Measurements from ENCODE around the gene MSANTD7. TPM values are rescaled to one million over a fixed set of nuclear protein-coding genes. Genes with fewer than 3 reads are reported as not detected.

MSANTD7 gene
- total RNA-seq, 1 experiment from 2014 or later, result 25.2 TPM

- no peak overlapping the region for H3K27ac ChIP-seq
- H3K36me3 ChIP-seq, result no peaks in the 10 kb centered on the region
- DNase-seq, result peak; percentile 17 to 49
- H3K4me3 ChIP-seq, result no peak overlapping the region
- no peaks in the 10 kb centered on the region for H3K9me3 ChIP-seq (replicated peaks)
- no peaks in the 10 kb centered on the region for H3K27me3 ChIP-seq
- no peaks in the 10 kb centered on the region for H3K4me1 ChIP-seq
These were observed 15.0 kb upstream of the MSANTD7 start for GRCh38 chr10:14822879-14823755.

DNA sequence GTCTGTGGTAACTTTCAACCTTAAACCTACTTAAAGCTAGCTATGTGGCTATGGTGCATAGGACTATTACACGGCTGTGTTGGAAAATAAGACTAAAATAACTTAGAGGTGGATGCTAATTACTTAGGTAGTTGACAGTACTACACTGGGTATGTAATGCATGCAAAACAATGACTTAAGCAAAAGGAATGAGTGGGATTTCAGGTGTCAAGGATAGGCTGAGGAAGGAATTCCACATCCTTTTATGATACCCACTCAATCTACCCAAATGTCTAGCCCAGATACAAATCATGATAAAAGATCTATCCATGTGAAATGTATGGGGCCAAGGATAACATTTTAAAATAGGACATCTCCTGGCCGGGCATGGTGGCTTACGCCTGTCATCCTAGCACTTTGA lies 14.1 kb upstream of the MSANTD7 start:
- no peak overlapping the region for H3K4me3 ChIP-seq
- no peak for DNase-seq
- H3K36me3 ChIP-seq, result no peaks in the 10 kb centered on the region
- H3K27me3 ChIP-seq, result no peaks in the 10 kb centered on the region
- no peak overlapping the region for H3K27ac ChIP-seq
- no peaks in the 10 kb centered on the region for H3K4me1 ChIP-seq
- no peaks in the 10 kb centered on the region for H3K9me3 ChIP-seq (replicated peaks)

GRCh38 chr10:14826076-14826829 lies 11.9 kb upstream of the MSANTD7 start:
- no peak overlapping the region for H3K27ac ChIP-seq
- H3K36me3 ChIP-seq, result no peaks in the 10 kb centered on the region
- no peaks in the 10 kb centered on the region for H3K4me1 ChIP-seq
- H3K9me3 ChIP-seq (replicated peaks), result no peaks in the 10 kb centered on the region
- H3K4me3 ChIP-seq, result no peak overlapping the region
- DNase-seq, result no peak
- H3K27me3 ChIP-seq, result no peaks in the 10 kb centered on the region

- Histone ChIP-seq H3K4me3 (no peak overlapping the region), H3K4me1 (no peaks in the 10 kb centered on the region), H3K36me3 (no peaks in the 10 kb centered on the region), H3K27ac (no peak overlapping the region), H3K27me3 (no peaks in the 10 kb centered on the region), H3K9me3 (replicated peaks) (no peaks in the 10 kb centered on the region)
- no peak for DNase-seq
These were observed 5.0 kb upstream of the MSANTD7 start for GRCh38 chr10:14833106-14833505.

GRCh38 chr10:14836208-14836607 lies 1.9 kb upstream of the MSANTD7 start:
- Histone ChIP-seq H3K27me3 (no peaks in the 10 kb centered on the region), H3K36me3 (peaks cover 12% of the 10 kb centered on the region), H3K4me3 (no peak overlapping the region), H3K27ac (no peak overlapping the region), H3K9me3 (replicated peaks) (no peaks in the 10 kb centered on the region), H3K4me1 (no peaks in the 10 kb centered on the region)
- DNase-seq, result no peak

DNA sequence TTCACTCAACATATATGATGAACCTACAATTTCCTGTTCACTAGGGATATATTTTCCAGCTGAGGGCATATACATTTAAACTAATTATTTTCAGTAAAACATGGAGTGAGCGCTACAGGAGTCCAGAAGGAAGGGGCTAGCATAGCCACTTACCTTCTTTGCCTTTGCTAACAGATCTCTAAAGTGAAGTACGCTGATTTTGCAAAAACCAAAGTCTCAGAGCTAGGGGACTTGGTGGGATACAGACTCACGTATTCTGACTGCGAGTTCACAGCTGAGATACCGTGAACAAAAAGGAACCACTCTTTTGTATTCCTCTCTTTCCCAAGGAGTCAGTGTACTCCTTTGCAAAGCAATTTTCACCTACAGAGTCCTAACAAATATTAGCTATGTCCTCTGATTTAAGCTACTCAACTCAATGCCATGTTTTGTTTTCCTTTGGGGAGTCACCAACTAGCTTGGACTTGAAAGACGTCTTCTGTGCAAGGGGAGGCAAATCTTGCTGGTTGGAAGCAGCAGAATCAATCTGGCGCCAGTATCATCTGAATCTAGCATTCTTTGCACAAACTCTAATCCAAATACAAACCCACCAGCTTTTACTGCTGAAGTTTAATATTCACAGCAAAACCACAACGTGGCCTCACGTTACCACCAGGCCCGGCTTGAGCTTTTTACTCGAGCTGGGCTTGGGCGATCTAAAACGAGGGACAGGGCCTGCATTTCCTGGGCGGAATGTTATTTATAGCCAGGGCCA lies 926 bp upstream of the MSANTD7 start:
- peak overlapping the region; percentile 88 for H3K4me3 ChIP-seq
- H3K4me1 ChIP-seq, result no peaks in the 10 kb centered on the region
- no peaks in the 10 kb centered on the region for H3K27me3 ChIP-seq
- peak in 1 of 2 experiments; percentile 91 for DNase-seq
- H3K27ac ChIP-seq, result peak overlapping the region; percentile 97
- H3K9me3 ChIP-seq (replicated peaks), result no peaks in the 10 kb centered on the region
- H3K36me3 ChIP-seq, result peaks cover 22% of the 10 kb centered on the region

GRCh38 chr10:14838582-14839304 lies 637 bp downstream of the MSANTD7 start:
- Histone ChIP-seq H3K27me3 (no peaks in the 10 kb centered on the region), H3K4me1 (no peaks in the 10 kb centered on the region), H3K27ac (peak overlapping the region; percentile 97), H3K9me3 (replicated peaks) (no peaks in the 10 kb centered on the region), H3K4me3 (peak overlapping the region; percentile 88), H3K36me3 (peaks cover 36% of the 10 kb centered on the region)
- peak; percentile 37 to 42 for DNase-seq

GRCh38 chr10:14839305-14839695 lies 1.2 kb downstream of the MSANTD7 start:
- Histone ChIP-seq H3K4me3 (peak overlapping the region; percentile 88), H3K9me3 (replicated peaks) (no peaks in the 10 kb centered on the region), H3K27ac (peak overlapping the region; percentile 97), H3K36me3 (peaks cover 40% of the 10 kb centered on the region), H3K4me1 (no peaks in the 10 kb centered on the region), H3K27me3 (no peaks in the 10 kb centered on the region)
- peak; percentile 18 to 19 for DNase-seq

DNA sequence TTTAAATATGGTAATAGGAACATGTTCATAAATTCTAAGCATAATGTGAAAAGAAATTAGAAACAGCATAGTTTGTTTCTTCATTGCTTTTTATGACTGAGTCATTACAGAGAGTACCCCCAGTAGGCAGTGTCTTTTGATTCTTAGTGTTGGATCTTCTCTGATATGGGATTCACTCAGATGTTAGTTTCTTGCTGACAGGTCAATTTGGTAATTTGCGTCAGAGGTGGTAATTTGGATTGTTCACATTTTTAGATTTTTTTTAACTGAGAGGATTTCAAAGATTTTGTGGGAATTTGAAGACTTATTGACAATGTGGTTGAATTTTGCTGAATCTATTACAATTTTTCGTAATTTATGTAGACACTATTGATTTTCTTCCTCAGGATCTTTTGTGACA lies 2.1 kb downstream of the MSANTD7 start:
- H3K9me3 ChIP-seq (replicated peaks), result no peaks in the 10 kb centered on the region
- no peak overlapping the region for H3K27ac ChIP-seq
- no peak for DNase-seq
- no peaks in the 10 kb centered on the region for H3K27me3 ChIP-seq
- H3K36me3 ChIP-seq, result peaks cover 45% of the 10 kb centered on the region
- no peak overlapping the region for H3K4me3 ChIP-seq
- H3K4me1 ChIP-seq, result no peaks in the 10 kb centered on the region

GRCh38 chr10:14843327-14843988 lies 5.4 kb downstream of the MSANTD7 start:
- no peak for DNase-seq
- no peaks in the 10 kb centered on the region for H3K9me3 ChIP-seq (replicated peaks)
- no peak overlapping the region for H3K4me3 ChIP-seq
- H3K36me3 ChIP-seq, result peaks cover 50% of the 10 kb centered on the region
- H3K27me3 ChIP-seq, result no peaks in the 10 kb centered on the region
- H3K4me1 ChIP-seq, result no peaks in the 10 kb centered on the region
- H3K27ac ChIP-seq, result no peak overlapping the region

- H3K4me1 ChIP-seq, result no peaks in the 10 kb centered on the region
- H3K27me3 ChIP-seq, result no peaks in the 10 kb centered on the region
- H3K27ac ChIP-seq, result no peak overlapping the region
- H3K9me3 ChIP-seq (replicated peaks), result no peaks in the 10 kb centered on the region
- H3K4me3 ChIP-seq, result no peak overlapping the region
- DNase-seq, result no peak
- H3K36me3 ChIP-seq, result peaks cover 59% of the 10 kb centered on the region
These were observed 6.8 kb downstream of the MSANTD7 start for GRCh38 chr10:14844948-14845347.

DNA sequence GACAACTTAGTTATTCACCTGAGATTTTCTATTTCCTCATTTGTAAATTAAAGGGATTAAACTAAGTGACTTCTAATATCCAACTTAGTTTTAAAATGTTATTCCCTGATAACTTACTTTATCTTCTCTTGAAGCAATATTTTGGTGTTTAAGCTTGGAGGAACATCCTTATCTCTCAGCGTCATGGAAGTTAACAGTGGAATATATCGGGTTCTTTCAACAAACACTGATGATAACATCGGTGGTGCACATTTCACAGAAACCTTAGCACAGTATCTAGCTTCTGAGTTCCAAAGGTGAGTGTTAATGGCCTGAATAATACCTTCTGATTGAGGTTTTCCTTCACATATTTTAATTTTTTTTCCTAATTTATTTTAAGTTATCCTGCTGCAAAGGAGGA lies 14.1 kb downstream of the MSANTD7 start:
- H3K4me3 ChIP-seq, result no peak overlapping the region
- no peaks in the 10 kb centered on the region for H3K9me3 ChIP-seq (replicated peaks)
- no peaks in the 10 kb centered on the region for H3K4me1 ChIP-seq
- H3K36me3 ChIP-seq, result peaks cover 37% of the 10 kb centered on the region
- DNase-seq, result no peak
- H3K27ac ChIP-seq, result no peak overlapping the region
- no peaks in the 10 kb centered on the region for H3K27me3 ChIP-seq

DNA sequence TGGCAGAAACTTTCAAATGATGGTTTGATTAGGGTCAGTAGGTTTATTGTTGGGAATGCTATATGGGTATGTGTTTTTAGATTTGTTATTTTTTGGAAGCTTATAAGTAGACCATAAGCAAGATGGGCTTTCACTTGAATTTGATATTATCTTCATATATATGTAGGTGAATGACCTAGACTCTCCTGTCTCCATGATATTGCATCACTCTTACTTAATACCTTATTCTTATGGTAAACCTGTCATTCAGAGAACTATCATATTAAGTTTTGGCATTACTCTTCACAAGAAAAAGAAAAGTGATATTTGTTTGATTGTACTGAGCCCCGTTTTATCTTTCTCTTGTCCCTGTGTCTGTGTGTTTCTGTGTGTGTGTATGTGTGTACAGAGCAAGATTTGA lies 17.3 kb downstream of the MSANTD7 start:
- no peak for DNase-seq
- Histone ChIP-seq H3K27me3 (no peaks in the 10 kb centered on the region), H3K4me1 (no peaks in the 10 kb centered on the region), H3K36me3 (peaks cover 27% of the 10 kb centered on the region), H3K27ac (no peak overlapping the region), H3K9me3 (replicated peaks) (no peaks in the 10 kb centered on the region), H3K4me3 (no peak overlapping the region)

All from SJCRH30 (cell line).